HepG2 (cell line): ENCODE measurements around the gene SPTBN4. TPM values are rescaled to one million over a fixed set of nuclear protein-coding genes. Genes with fewer than 3 reads are reported as not detected.

ENCODE experiments used
- RCOR2 ChIP-seq: IDR thresholded peaks from 2 replicates; pipeline ENCODE4 v1.6.1; 2016; ENCODE audit warnings: missing biosample characterization, missing genetic modification reagents
- polyA plus RNA-seq, 8 experiments: library from polyadenylated mRNA; depleted of rRNA in 3 of 8; stranded (reverse) in 7 of 8; unstranded in 1 of 8; fragments of >200 nt; fragmentation: Illumina TruSeq in 4 of 8; extraction: Trizol in 4 of 8; gene quantifications; 2 replicates each; pipeline versions ENCODE4 v1.2.1 to v1.2.3, GENCODE V29; 2011 to 2016; ENCODE audit warnings: low read depth in 4 of 8, missing spikeins in 1 of 8, mixed read lengths in 1 of 8; ENCODE audit not compliant: insufficient read depth in 1 of 8
- total RNA-seq, 5 experiments: library from RNA; depleted of rRNA; stranded (reverse); fragments of >200 nt; fragmentation: Illumina TruSeq; extraction: Trizol; gene quantifications; 2 replicates each; pipeline ENCODE4 v1.2.3, GENCODE V29; 2016; ENCODE audit warnings: low read depth in 1 of 5
- TF ChIP-seq, protein P1 (sequence below): sonication (generic); formaldehyde crosslinking; IDR thresholded peaks from 2 replicates; pipeline ENCODE4 v1.4.0; 2020; ENCODE audit warnings: low read depth, missing genetic modification reagents
- TF ChIP-seq, protein P2 (sequence below): sonication (generic); formaldehyde crosslinking; IDR thresholded peaks from 2 replicates; pipeline ENCODE4 v1.4.0; 2020; ENCODE audit warnings: mild to moderate bottlenecking, missing genetic modification reagents
- TF ChIP-seq, protein P3 (sequence below): IDR thresholded peaks from 2 replicates; pipeline ENCODE4 v1.4.0; 2020; ENCODE audit warnings: mild to moderate bottlenecking, missing genetic modification reagents
- TF ChIP-seq, protein P4 (sequence below): sonication (generic); formaldehyde crosslinking; IDR thresholded peaks from 2 replicates; pipeline ENCODE4 v1.9.0; 2021; ENCODE audit warnings: missing genetic modification reagents, borderline replicate concordance

SPTBN4 gene
- total and polyA plus RNA-seq, 2 of the 13 experiments (the other 11 are each of a cell fraction or from before 2014, with no cell fraction given) = 0.11 TPM

DNA sequence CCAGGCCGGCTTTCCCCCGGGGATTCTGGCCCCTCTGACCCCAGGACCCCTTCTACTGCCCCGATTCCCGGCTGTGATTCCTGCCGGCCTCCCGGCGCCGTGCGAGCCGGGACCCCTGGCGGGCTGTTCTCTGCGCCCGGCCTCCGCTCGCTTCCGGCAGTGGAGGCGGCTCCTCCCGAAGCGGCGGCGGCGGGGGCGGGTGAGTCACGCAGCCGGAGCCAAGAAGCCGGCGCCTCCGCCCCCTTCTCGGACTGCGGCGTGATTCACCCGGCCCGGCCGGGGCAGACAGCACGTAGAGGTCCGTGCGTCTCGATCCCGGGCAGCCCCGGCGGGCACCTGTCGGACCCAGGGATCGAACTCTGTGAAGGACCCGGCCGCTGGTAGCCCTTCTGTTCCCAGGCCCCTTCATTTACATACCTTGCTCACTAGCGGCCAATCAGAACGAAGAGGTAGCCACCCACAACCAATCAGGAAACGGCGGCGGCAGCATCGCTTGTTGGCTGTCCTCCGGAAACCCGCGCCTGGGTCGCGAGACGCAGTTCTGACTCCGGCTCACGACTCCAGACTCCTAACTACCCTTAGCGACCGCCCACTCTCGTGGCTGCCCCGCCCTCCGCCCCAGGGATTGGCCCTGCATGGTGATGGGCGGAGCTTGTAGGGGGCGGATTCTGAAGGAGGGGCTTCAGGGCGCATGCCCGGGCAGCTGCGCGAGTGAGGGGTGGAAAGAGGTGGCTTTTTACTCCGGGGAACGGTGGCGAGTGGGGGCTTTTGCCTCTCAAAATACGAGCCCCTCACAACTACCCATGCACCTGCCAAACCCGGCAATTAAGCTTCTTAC lies 41.1 kb upstream of the SPTBN4 start, which contains the start of gene SERTAD1 (continued):
- TF ChIP-seq, protein P1, sequence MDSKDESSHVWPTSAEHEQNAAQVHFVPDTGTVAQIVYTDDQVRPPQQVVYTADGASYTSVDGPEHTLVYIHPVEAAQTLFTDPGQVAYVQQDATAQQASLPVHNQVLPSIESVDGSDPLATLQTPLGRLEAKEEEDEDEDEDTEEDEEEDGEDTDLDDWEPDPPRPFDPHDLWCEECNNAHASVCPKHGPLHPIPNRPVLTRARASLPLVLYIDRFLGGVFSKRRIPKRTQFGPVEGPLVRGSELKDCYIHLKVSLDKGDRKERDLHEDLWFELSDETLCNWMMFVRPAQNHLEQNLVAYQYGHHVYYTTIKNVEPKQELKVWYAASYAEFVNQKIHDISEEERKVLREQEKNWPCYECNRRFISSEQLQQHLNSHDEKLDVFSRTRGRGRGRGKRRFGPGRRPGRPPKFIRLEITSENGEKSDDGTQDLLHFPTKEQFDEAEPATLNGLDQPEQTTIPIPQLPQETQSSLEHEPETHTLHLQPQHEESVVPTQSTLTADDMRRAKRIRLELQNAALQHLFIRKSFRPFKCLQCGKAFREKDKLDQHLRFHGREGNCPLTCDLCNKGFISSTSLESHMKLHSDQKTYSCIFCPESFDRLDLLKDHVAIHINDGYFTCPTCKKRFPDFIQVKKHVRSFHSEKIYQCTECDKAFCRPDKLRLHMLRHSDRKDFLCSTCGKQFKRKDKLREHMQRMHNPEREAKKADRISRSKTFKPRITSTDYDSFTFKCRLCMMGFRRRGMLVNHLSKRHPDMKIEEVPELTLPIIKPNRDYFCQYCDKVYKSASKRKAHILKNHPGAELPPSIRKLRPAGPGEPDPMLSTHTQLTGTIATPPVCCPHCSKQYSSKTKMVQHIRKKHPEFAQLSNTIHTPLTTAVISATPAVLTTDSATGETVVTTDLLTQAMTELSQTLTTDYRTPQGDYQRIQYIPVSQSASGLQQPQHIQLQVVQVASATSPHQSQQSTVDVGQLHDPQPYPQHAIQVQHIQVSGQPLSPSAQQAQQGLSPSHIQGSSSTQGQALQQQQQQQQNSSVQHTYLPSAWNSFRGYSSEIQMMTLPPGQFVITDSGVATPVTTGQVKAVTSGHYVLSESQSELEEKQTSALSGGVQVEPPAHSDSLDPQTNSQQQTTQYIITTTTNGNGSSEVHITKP (CRISPR knock-in tag) = no peak
- TF ChIP-seq, protein P2, sequence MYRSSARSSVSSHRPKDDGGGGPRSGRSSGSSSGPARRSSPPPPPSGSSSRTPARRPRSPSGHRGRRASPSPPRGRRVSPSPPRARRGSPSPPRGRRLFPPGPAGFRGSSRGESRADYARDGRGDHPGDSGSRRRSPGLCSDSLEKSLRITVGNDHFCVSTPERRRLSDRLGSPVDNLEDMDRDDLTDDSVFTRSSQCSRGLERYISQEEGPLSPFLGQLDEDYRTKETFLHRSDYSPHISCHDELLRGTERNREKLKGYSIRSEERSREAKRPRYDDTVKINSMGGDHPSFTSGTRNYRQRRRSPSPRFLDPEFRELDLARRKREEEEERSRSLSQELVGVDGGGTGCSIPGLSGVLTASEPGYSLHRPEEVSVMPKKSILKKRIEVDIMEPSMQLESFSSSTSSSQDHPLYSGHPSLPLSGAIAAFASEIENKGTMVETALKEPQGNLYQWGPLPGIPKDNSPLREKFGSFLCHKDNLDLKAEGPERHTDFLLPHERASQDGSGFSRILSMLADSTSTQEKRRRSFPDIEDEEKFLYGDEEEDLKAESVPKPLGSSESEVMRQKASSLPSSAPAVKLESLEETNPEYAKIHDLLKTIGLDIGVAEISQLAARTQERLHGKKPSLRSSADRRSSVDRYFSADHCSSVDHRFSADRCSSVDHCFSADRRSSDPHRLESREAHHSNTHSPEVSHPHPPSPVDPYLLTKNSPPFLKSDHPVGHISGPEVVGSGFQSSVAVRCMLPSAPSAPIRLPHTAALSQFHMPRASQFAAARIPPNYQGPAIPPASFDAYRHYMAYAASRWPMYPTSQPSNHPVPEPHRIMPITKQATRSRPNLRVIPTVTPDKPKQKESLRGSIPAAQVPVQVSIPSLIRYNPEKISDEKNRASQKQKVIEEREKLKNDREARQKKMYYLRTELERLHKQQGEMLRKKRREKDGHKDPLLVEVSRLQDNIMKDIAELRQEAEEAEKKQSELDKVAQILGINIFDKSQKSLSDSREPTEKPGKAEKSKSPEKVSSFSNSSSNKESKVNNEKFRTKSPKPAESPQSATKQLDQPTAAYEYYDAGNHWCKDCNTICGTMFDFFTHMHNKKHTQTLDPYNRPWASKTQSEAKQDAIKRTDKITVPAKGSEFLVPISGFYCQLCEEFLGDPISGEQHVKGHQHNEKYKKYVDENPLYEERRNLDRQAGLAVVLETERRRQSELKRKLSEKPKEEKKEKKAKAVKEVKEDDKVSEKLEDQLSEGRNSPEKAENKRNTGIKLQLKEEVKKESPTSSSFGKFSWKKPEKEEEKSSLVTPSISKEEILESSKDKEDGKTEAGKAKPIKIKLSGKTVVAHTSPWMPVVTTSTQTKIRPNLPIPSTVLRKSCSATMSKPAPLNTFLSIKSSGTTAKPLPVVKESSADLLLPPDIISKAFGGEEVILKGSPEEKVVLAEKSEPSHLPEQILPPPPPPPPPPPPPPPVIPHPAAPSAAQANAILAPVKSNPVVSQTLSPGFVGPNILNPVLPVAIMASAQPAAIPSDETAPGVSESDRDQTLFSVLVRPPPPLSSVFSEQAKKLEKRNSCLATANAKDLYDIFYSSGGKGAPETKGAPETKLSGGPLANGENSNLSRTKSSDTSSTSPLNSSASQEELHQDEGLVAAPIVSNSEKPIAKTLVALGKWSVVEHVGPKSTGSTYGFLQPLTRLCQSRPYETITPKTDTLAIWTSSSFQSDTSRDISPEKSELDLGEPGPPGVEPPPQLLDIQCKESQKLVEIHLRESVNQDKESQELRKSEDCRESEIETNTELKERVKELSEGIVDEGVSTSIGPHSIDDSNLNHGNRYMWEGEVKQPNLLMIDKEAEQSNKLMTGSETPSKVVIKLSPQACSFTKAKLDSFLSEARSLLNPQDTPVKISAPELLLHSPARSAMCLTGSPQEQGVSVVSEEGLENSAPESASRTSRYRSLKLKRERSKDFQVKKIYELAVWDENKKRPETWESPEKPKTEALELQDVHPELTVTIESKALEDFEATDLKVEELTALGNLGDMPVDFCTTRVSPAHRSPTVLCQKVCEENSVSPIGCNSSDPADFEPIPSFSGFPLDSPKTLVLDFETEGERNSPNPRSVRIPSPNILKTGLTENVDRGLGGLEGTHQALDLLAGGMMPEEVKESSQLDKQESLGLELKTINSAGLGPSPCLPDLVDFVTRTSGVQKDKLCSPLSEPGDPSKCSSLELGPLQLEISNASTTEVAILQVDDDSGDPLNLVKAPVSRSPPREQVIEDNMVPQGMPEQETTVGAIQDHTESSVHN (CRISPR knock-in tag) = peak; percentile 79; the same call in 1 of the 2 replicates
- TF ChIP-seq, protein P3, sequence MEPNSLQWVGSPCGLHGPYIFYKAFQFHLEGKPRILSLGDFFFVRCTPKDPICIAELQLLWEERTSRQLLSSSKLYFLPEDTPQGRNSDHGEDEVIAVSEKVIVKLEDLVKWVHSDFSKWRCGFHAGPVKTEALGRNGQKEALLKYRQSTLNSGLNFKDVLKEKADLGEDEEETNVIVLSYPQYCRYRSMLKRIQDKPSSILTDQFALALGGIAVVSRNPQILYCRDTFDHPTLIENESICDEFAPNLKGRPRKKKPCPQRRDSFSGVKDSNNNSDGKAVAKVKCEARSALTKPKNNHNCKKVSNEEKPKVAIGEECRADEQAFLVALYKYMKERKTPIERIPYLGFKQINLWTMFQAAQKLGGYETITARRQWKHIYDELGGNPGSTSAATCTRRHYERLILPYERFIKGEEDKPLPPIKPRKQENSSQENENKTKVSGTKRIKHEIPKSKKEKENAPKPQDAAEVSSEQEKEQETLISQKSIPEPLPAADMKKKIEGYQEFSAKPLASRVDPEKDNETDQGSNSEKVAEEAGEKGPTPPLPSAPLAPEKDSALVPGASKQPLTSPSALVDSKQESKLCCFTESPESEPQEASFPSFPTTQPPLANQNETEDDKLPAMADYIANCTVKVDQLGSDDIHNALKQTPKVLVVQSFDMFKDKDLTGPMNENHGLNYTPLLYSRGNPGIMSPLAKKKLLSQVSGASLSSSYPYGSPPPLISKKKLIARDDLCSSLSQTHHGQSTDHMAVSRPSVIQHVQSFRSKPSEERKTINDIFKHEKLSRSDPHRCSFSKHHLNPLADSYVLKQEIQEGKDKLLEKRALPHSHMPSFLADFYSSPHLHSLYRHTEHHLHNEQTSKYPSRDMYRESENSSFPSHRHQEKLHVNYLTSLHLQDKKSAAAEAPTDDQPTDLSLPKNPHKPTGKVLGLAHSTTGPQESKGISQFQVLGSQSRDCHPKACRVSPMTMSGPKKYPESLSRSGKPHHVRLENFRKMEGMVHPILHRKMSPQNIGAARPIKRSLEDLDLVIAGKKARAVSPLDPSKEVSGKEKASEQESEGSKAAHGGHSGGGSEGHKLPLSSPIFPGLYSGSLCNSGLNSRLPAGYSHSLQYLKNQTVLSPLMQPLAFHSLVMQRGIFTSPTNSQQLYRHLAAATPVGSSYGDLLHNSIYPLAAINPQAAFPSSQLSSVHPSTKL (CRISPR knock-in tag) = peak; percentile 53
- no peak for TF ChIP-seq RCOR2 (CRISPR knock-in tag)
- TF ChIP-seq, protein P4, sequence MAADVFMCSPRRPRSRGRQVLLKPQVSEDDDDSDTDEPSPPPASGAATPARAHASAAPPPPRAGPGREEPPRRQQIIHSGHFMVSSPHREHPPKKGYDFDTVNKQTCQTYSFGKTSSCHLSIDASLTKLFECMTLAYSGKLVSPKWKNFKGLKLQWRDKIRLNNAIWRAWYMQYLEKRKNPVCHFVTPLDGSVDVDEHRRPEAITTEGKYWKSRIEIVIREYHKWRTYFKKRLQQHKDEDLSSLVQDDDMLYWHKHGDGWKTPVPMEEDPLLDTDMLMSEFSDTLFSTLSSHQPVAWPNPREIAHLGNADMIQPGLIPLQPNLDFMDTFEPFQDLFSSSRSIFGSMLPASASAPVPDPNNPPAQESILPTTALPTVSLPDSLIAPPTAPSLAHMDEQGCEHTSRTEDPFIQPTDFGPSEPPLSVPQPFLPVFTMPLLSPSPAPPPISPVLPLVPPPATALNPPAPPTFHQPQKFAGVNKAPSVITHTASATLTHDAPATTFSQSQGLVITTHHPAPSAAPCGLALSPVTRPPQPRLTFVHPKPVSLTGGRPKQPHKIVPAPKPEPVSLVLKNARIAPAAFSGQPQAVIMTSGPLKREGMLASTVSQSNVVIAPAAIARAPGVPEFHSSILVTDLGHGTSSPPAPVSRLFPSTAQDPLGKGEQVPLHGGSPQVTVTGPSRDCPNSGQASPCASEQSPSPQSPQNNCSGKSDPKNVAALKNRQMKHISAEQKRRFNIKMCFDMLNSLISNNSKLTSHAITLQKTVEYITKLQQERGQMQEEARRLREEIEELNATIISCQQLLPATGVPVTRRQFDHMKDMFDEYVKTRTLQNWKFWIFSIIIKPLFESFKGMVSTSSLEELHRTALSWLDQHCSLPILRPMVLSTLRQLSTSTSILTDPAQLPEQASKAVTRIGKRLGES (CRISPR knock-in tag) = no peak
